PC-3 (cell line): ENCODE data around the gene SERTAD3. TPM values are rescaled to one million over a fixed set of nuclear protein-coding genes. Genes with fewer than 3 reads are reported as not detected.
"Not testable (repeated sequence)": the region's sequence is repeated elsewhere in the genome, so short reads cannot be mapped to it uniquely, and the experiment has no call there.

ENCODE experiments used
- ATAC-seq: fragments of 200-7000 bp; cut with Tn5 transposase; 2 replicates; pipeline ENCODE4 v1.9.1; 2020; ENCODE audit warnings: mild to moderate bottlenecking, moderate library complexity
- BruUV-seq: library from RNA; stranded (reverse); fragments of 400-500 nt; replicated peaks from 2 replicates; lab custom pipeline; 2021; lab: Mats Ljungman, UMichigan
- CTCF ChIA-PET: fragments of 300-600 bp; sonication (Branson Sonifier 250); formaldehyde crosslinking; loops from one replicate; lab custom pipeline; 2022; ENCODE audit warnings: antibody characterized with exemption; lab: Charles Lee
- POLR2A ChIA-PET: fragments of 300-600 bp; sonication (Branson Sonifier 250); formaldehyde crosslinking; loops from one replicate; lab custom pipeline; 2022; ENCODE audit warnings: antibody characterized with exemption; ENCODE audit not compliant: unreplicated experiment; lab: Charles Lee
- DNase-seq: peaks from one replicate; pipeline ENCODE4 v3.0.0-alpha.2; 2015
- H2AFZ ChIP-seq: fragments of 300-600 bp; sonication (generic); 2 replicates; pipeline ENCODE4 v1.6.0; 2016; ENCODE audit warnings: antibody characterized with exemption, low read length
- H3F3A ChIP-seq: fragments of 300-600 bp; sonication (generic); one replicate; pipeline ENCODE4 v1.6.0; 2017; ENCODE audit warnings: antibody characterized with exemption, low read length, control low read depth, mild to moderate bottlenecking; ENCODE audit not compliant: unreplicated experiment
- H3K27ac ChIP-seq: fragments of 300-600 bp; sonication (generic); 2 replicates; pipeline ENCODE4 v1.5.1; 2016; ENCODE audit warnings: mild to moderate bottlenecking, low read length
- H3K27me3 ChIP-seq: fragments of 300-600 bp; sonication (generic); 2 replicates; pipeline ENCODE4 v1.6.1; 2016; ENCODE audit warnings: low read length, mixed read lengths
- H3K36me3 ChIP-seq: fragments of 300-600 bp; sonication (generic); 2 replicates; pipeline ENCODE4 v1.6.1; 2016; ENCODE audit warnings: low read depth, mixed run types, low read length, mixed read lengths
- H3K4me1 ChIP-seq: fragments of 300-600 bp; sonication (generic); 2 replicates; pipeline ENCODE4 v1.5.1; 2016; ENCODE audit warnings: low read length; ENCODE audit not compliant: insufficient read depth
- H3K4me2 ChIP-seq: fragments of 300-600 bp; sonication (generic); 2 replicates; pipeline ENCODE4 v1.6.0; 2016; ENCODE audit warnings: low read length
- H3K4me3 ChIP-seq: fragments of 300-600 bp; sonication (generic); 2 replicates; pipeline ENCODE4 v1.5.1; 2016; ENCODE audit warnings: mild to moderate bottlenecking, low read length, mixed read lengths
- H3K79me2 ChIP-seq: fragments of 300-600 bp; sonication (generic); 2 replicates; pipeline ENCODE4 v1.6.1; 2017; ENCODE audit warnings: low read length, mixed read lengths
- H3K9ac ChIP-seq: fragments of 300-600 bp; sonication (generic); 2 replicates; pipeline ENCODE4 v1.6.0; 2016; ENCODE audit warnings: mild to moderate bottlenecking, low read length
- H3K9me2 ChIP-seq: fragments of 300-600 bp; sonication (generic); replicated peaks from 2 replicates; pipeline ENCODE4 v1.6.1; 2016; ENCODE audit warnings: mixed run types, low read length, mixed read lengths
- H3K9me3 ChIP-seq: fragments of 300-600 bp; sonication (generic); 2 replicates; pipeline ENCODE4 v1.6.1; 2016; ENCODE audit warnings: low read length, mixed read lengths
- H4K20me1 ChIP-seq: fragments of 300-600 bp; sonication (generic); 2 replicates; pipeline ENCODE4 v1.6.1; 2016; ENCODE audit warnings: low read length, mixed read lengths
- EZH2 ChIP-seq: fragments of 300-600 bp; sonication (generic); IDR thresholded peaks from one replicate; pipeline ENCODE4 v1.6.1; 2017; ENCODE audit warnings: antibody characterized with exemption, mild to moderate bottlenecking, low read length; ENCODE audit not compliant: unreplicated experiment
- EZH2phosphoT487 ChIP-seq: fragments of 300-600 bp; sonication (generic); IDR thresholded peaks from 2 replicates; pipeline ENCODE4 v1.6.1; 2018; ENCODE audit warnings: mild to moderate bottlenecking, antibody characterized with exemption, low read length, borderline replicate concordance
- intact Hi-C: fragments of 100-400 bp; cut with micrococcal nuclease; formaldehyde crosslinking; loops from 2 replicates; pipeline ENCODE4 v1.9.0; 2023
- total RNA-seq: library from RNA; depleted of rRNA; stranded (reverse); fragments of >200 nt; gene quantifications from 2 replicates; pipeline ENCODE4 v1.2.3, GENCODE V29; 2014
- TF ChIP-seq, protein P1 (sequence below): fragments of 300-600 bp; sonication (generic); conservative IDR thresholded peaks from 2 replicates; pipeline ENCODE4 v1.5.1; 2017; ENCODE audit warnings: antibody characterized with exemption, low read depth, mild to moderate bottlenecking, low read length

SERTAD3 gene
- total RNA-seq, 1 experiment from 2014 or later = 7.9 TPM

DNA sequence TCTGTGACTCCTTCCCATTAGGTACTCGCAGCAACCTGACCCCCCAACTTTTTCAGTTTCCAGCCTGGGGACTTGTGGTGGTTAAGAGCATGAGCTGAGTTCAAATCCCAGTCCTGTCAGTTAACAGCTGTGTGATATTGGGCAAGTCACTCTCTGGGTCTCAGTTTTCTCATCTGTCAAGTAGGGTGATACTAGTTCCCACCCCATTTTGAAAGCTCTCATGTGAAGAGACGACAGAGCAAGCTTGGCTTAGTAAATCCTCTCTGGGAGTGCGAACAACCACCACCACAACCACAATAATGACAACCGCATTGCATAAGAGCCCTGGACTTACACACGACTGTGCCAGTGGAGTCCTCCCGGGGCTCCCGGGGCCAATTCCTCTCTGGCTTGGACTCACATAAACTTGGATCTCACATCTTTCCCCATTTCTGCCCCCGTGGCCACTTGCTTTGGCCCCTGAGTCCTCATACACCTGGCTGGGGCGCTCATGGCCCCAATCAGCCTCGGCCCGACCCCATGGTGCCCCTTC, 21.0 kb upstream of the SERTAD3 start:
- TF ChIP-seq EZH2phosphoT487 (no peak), EZH2 (no peak)
- TF ChIP-seq, protein P1, sequence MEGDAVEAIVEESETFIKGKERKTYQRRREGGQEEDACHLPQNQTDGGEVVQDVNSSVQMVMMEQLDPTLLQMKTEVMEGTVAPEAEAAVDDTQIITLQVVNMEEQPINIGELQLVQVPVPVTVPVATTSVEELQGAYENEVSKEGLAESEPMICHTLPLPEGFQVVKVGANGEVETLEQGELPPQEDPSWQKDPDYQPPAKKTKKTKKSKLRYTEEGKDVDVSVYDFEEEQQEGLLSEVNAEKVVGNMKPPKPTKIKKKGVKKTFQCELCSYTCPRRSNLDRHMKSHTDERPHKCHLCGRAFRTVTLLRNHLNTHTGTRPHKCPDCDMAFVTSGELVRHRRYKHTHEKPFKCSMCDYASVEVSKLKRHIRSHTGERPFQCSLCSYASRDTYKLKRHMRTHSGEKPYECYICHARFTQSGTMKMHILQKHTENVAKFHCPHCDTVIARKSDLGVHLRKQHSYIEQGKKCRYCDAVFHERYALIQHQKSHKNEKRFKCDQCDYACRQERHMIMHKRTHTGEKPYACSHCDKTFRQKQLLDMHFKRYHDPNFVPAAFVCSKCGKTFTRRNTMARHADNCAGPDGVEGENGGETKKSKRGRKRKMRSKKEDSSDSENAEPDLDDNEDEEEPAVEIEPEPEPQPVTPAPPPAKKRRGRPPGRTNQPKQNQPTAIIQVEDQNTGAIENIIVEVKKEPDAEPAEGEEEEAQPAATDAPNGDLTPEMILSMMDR = no peak
- H3K4me2 ChIP-seq = peak overlapping the region; percentile 91
- H3K36me3 ChIP-seq = no peaks in the 10 kb centered on the region
- H3K9me3 ChIP-seq = no peaks in the 10 kb centered on the region
- peak overlapping the region; percentile 70 for H3K27ac ChIP-seq
- ChIA-PET POLR2A (interaction anchor here (0.5 to 1.0 kb wide), 4 partner anchors 25 to 672 kb away, joined by 3 to 9 read pairs (median 4); no protein-coding TSS in a partner anchor), CTCF (interaction anchor here (1.4 to 2.6 kb wide), 2 partner anchors 56 to 138 kb away, joined by 8 to 18 read pairs; no protein-coding TSS in a partner anchor)
- H3K4me1 ChIP-seq = peaks cover 20% of the 10 kb centered on the region
- H3K9me2 ChIP-seq = no peaks in the 10 kb centered on the region
- peak overlapping the region; percentile 86 for H2AFZ ChIP-seq
- intact Hi-C loops = loop anchor here (2.0 kb wide), 1 partner anchor 134 kb away; no protein-coding TSS in a partner anchor
- H3K79me2 ChIP-seq = peaks cover 20% of the 10 kb centered on the region
- ATAC-seq = peak; percentile 1
- BruUV-seq = TSS peak; percentile 90
- no peaks in the 10 kb centered on the region for H3F3A ChIP-seq
- H3K27me3 ChIP-seq = no peaks in the 10 kb centered on the region
- peak overlapping the region; percentile 89 for H3K4me3 ChIP-seq
- H4K20me1 ChIP-seq = no peaks in the 10 kb centered on the region
- peak overlapping the region; percentile 76 for H3K9ac ChIP-seq
- peak; percentile 39 for DNase-seq

DNA sequence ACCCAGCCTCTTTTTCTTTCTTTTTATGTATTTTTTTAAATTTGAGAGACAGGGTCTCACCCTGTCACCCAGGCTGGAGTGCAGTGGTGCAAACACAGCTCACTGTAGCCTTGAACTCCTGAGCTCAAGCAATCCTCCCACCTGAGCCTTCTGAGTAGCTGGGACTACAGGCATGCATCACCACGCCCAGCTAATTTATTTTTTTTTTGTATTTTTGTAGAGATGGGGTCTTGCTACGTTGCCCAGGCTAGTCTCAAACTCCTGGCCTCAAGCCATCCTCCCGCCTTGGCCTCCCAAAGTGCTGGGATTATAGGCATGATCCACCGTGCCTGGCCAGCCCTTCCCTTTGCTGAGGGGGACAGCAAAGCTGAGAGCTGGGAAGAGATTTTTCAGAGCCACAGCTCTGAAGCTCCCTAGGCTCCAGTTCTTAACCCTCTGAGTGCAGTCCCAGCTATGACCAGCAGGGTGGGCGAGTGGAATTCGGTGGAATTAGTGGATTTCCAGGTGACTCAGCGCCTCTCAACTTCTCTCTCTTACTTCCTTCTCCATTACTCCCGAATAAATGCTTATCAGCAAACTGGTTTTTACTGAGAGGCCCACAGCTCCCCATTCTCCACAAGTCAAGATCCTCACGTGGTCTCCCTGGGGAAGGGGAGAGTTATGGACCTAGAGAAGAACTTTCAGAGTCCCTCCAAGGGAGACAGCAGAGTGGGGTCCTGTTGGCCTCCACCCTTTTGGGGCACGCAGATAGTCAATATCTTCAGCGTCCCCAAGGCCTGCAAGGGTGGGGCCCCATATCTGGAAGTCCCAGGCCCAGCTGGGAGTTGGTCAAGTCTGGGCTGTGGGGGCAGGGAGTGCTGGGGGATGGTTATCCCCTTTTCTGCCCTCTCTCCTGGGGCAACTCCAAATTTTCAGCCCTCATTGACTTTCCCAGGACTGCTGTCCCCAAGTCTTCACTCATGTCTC, 20.2 kb upstream of the SERTAD3 start:
- Histone ChIP-seq H3K27ac (peak overlapping the region; percentile 70), H3K36me3 (no peaks in the 10 kb centered on the region), H3K27me3 (no peaks in the 10 kb centered on the region), H3K4me3 (peak overlapping the region; percentile 89), H3K4me2 (peak overlapping the region; percentile 91), H3K79me2 (peaks cover 20% of the 10 kb centered on the region), H3K9me3 (no peaks in the 10 kb centered on the region), H3K4me1 (peaks cover 20% of the 10 kb centered on the region), H3K9ac (peak overlapping the region; percentile 76), H4K20me1 (no peaks in the 10 kb centered on the region), H3F3A (no peaks in the 10 kb centered on the region), H3K9me2 (no peaks in the 10 kb centered on the region), H2AFZ (no peak overlapping the region)
- ATAC-seq (peak; percentile 19), DNase-seq (peak; percentile 94)
- ChIA-PET POLR2A (interaction anchor here (0.7 kb wide), 2 partner anchors 37 to 44 kb away, joined by 4 to 10 read pairs; no protein-coding TSS in a partner anchor), CTCF (interaction anchor here (0.5 to 2.6 kb wide), 13 partner anchors 13 to 170 kb away, joined by 3 to 18 read pairs (median 4); partner anchors contain the start of gene LTBP4)
- TF ChIP-seq EZH2phosphoT487 = no peak
- TF ChIP-seq, protein P1 = peak; percentile 64
- BruUV-seq = no TSS peak
- intact Hi-C loops = loop anchor here (2.0 to 5.0 kb wide), 2 partner anchors 58 to 134 kb away; no protein-coding TSS in a partner anchor

GRCh38 chr19:40463587-40464037, 19.5 kb upstream of the SERTAD3 start:
- H3K27ac ChIP-seq = peak overlapping the region; percentile 70
- DNase-seq = peak; percentile 59

More at GRCh38 chr19:40463587-40464037, 19.5 kb upstream of the SERTAD3 start:
- peaks cover 20% of the 10 kb centered on the region for H3K4me1 ChIP-seq
- not testable (repeated sequence) for H3F3A ChIP-seq, H4K20me1 ChIP-seq, H3K27me3 ChIP-seq, H3K9ac ChIP-seq, H2AFZ ChIP-seq, H3K9me3 ChIP-seq, H3K36me3 ChIP-seq, H3K4me3 ChIP-seq, ATAC-seq, H3K9me2 ChIP-seq
- peaks cover 20% of the 10 kb centered on the region for H3K79me2 ChIP-seq
- intact Hi-C loops = loop anchor here (2.0 to 5.0 kb wide), 2 partner anchors 59 to 135 kb away; no protein-coding TSS in a partner anchor
- ChIA-PET POLR2A (interaction anchor here (0.6 to 0.7 kb wide), 2 partner anchors 38 to 43 kb away, joined by 4 to 10 read pairs; no protein-coding TSS in a partner anchor), CTCF (interaction anchor here (0.5 to 2.6 kb wide), 12 partner anchors 21 to 171 kb away, joined by 3 to 18 read pairs (median 4); partner anchors contain the start of gene LTBP4)
- H3K4me2 ChIP-seq = peak overlapping the region; percentile 91
- BruUV-seq = TSS peak; percentile 21
